Measurements from ENCODE around the gene POLR2J.
A peak's percentile ranks its signal among the peaks of the same experiment; 100 is the strongest.
"Not testable (repeated sequence)": the region's sequence is repeated elsewhere in the genome, so short reads cannot be mapped to it uniquely, and the experiment has no call there.

POLR2J gene

GRCh38 chr7:102478314-102479208 lies at the start of gene POLR2J:
TSS of gene POLR2J (minus strand) at chr7:102478922. CDS start at chr7:102478860, 62 bp downstream.
- DNase-seq (ENCODE audit: low read depth in 2 of 2, low spot score in 1 of 2), result peak; percentile 78 to 94

GRCh38 chr7:102527822-102528793 lies 49.4 kb upstream of the POLR2J start:
- DNase-seq (ENCODE audit: low read depth in 2 of 2, low spot score in 1 of 2), result not testable (repeated sequence)

GRCh38 chr7:102527182-102527581 lies 48.5 kb upstream of the POLR2J start:
- DNase-seq (ENCODE audit: low read depth in 2 of 2, low spot score in 1 of 2), result not testable (repeated sequence)

GRCh38 chr7:102524803-102525202 lies 46.1 kb upstream of the POLR2J start:
- not testable (repeated sequence) for DNase-seq (ENCODE audit: low read depth in 2 of 2, low spot score in 1 of 2)

- DNase-seq (ENCODE audit: low read depth in 2 of 2, low spot score in 1 of 2), result not testable (repeated sequence)
These were observed 42.1 kb upstream of the POLR2J start for GRCh38 chr7:102520797-102521196.

GRCh38 chr7:102517550-102518147 lies 38.9 kb upstream of the POLR2J start, which contains the start of gene RASA4B:
TSS of gene RASA4B (minus strand) at chr7:102517777. CDS start at chr7:102517710, 67 bp downstream.
- not testable (repeated sequence) for DNase-seq (ENCODE audit: low read depth in 2 of 2, low spot score in 1 of 2)

GRCh38 chr7:102516951-102517350 lies 38.2 kb upstream of the POLR2J start:
- DNase-seq (ENCODE audit: low read depth in 2 of 2, low spot score in 1 of 2), result not testable (repeated sequence)

- DNase-seq (ENCODE audit: low read depth in 2 of 2, low spot score in 1 of 2), result not testable (repeated sequence)
These were observed 37.2 kb upstream of the POLR2J start for GRCh38 chr7:102515889-102516288.

- not testable (repeated sequence) for DNase-seq (ENCODE audit: low read depth in 2 of 2, low spot score in 1 of 2)
These were observed 36.4 kb upstream of the POLR2J start for GRCh38 chr7:102514881-102515721.

GRCh38 chr7:102512642-102513221 lies 34.0 kb upstream of the POLR2J start:
- not testable (repeated sequence) for DNase-seq (ENCODE audit: low read depth in 2 of 2, low spot score in 1 of 2)

- not testable (repeated sequence) for DNase-seq (ENCODE audit: low read depth in 2 of 2, low spot score in 1 of 2)
These were observed 33.3 kb upstream of the POLR2J start for GRCh38 chr7:102511860-102512522.

- not testable (repeated sequence) for DNase-seq (ENCODE audit: low read depth in 2 of 2, low spot score in 1 of 2)
These were observed 31.9 kb upstream of the POLR2J start for GRCh38 chr7:102510575-102510974.

GRCh38 chr7:102507410-102508088 lies 28.8 kb upstream of the POLR2J start:
- DNase-seq (ENCODE audit: low read depth in 2 of 2, low spot score in 1 of 2), result not testable (repeated sequence)

- not testable (repeated sequence) for DNase-seq (ENCODE audit: low read depth in 2 of 2, low spot score in 1 of 2)
These were observed 26.8 kb upstream of the POLR2J start for GRCh38 chr7:102505298-102506185.

GRCh38 chr7:102503141-102503540 lies 24.4 kb upstream of the POLR2J start:
- not testable (repeated sequence) for DNase-seq (ENCODE audit: low read depth in 2 of 2, low spot score in 1 of 2)

GRCh38 chr7:102498321-102498720 lies 19.6 kb upstream of the POLR2J start:
- not testable (repeated sequence) for DNase-seq (ENCODE audit: low read depth in 2 of 2, low spot score in 1 of 2)

GRCh38 chr7:102497308-102497707 lies 18.6 kb upstream of the POLR2J start:
- not testable (repeated sequence) for DNase-seq (ENCODE audit: low read depth in 2 of 2, low spot score in 1 of 2)
